Caco-2 (cell line): ENCODE results near the gene NFATC2. TPM values are rescaled to one million over a fixed set of nuclear protein-coding genes. Genes with fewer than 3 reads are reported as not detected.

Experiments used
- BruUV-seq: library from RNA; stranded (reverse); fragments of 400-500 nt; replicated peaks from 2 replicates; lab custom pipeline; 2021; lab: Mats Ljungman, UMichigan
- CTCF ChIA-PET: fragments of 300-600 bp; sonication (Branson Sonifier 250); formaldehyde crosslinking; loops from one replicate; lab custom pipeline; 2022; ENCODE audit warnings: antibody characterized with exemption; lab: Charles Lee
- POLR2A ChIA-PET: fragments of 300-600 bp; sonication (Branson Sonifier 250); formaldehyde crosslinking; loops from one replicate; lab custom pipeline; 2022; ENCODE audit warnings: antibody characterized with exemption; lab: Charles Lee
- DNase-seq, 2 experiments: peaks; one replicate each; pipeline versions ENCODE4 v3.0.0 to v3.0.0-alpha.2; 2020 to 2022
- H3K27me3 ChIP-seq: replicated peaks from 2 replicates; pipeline ENCODE4 v1.6.0; 2011; ENCODE audit warnings: low read length; ENCODE audit not compliant: control insufficient read depth, insufficient read depth
- H3K36me3 ChIP-seq: 2 replicates; pipeline ENCODE4 v1.5.1; 2011; ENCODE audit warnings: low read length; ENCODE audit not compliant: control insufficient read depth, insufficient read depth
- H3K4me1 ChIP-seq: fragments of 250-450 bp; sonication (Bioruptor Pico); 2 replicates; pipeline ENCODE4 v1.5.1; 2020; ENCODE audit warnings: mild to moderate bottlenecking
- H3K4me3 ChIP-seq: 2 replicates; pipeline ENCODE4 v1.5.1; 2011; ENCODE audit warnings: low read depth, mild to moderate bottlenecking, control low read depth, low read length
- H3K9me3 ChIP-seq: fragments of 250-450 bp; sonication (Bioruptor Pico); 2 replicates; pipeline ENCODE4 v1.5.1; 2020; ENCODE audit warnings: mild to moderate bottlenecking, moderate library complexity
- H3K27ac Mint-ChIP-seq: one replicate; pipeline ENCODE4 v1.8.0; 2022; ENCODE audit warnings: mixed read lengths; ENCODE audit not compliant: unreplicated experiment
- H3K27me3 Mint-ChIP-seq: one replicate; pipeline ENCODE4 v1.8.0; 2022; ENCODE audit warnings: mixed read lengths; ENCODE audit not compliant: insufficient read depth, unreplicated experiment
- H3K36me3 Mint-ChIP-seq: one replicate; pipeline ENCODE4 v1.8.0; 2022; ENCODE audit warnings: mild to moderate bottlenecking, mixed read lengths; ENCODE audit not compliant: insufficient read depth, unreplicated experiment
- H3K4me1 Mint-ChIP-seq: one replicate; pipeline ENCODE4 v1.8.0; 2022; ENCODE audit warnings: low read depth, mixed read lengths; ENCODE audit not compliant: unreplicated experiment
- H3K4me3 Mint-ChIP-seq: one replicate; pipeline ENCODE4 v1.8.0; 2022; ENCODE audit warnings: mild to moderate bottlenecking, moderate library complexity, mixed read lengths; ENCODE audit not compliant: unreplicated experiment
- H3K9me3 Mint-ChIP-seq: one replicate; pipeline ENCODE4 v1.8.0; 2022; ENCODE audit warnings: mixed read lengths; ENCODE audit not compliant: unreplicated experiment
- CTCF ChIP-seq, 2 experiments: fragments of 200-600 bp in 1 of 2; IDR thresholded peaks; 1 replicate in 1 of 2; 2 replicates in 1 of 2; pipeline versions ENCODE4 v1.5.1 to v1.8.0; 2011 to 2022; ENCODE audit warnings: antibody characterized with exemption in 1 of 2, control low read depth in 1 of 2, inconsistent platforms in 1 of 2, low read depth in 1 of 2, low read length in 1 of 2, mild to moderate bottlenecking in 1 of 2, moderate library complexity in 1 of 2; ENCODE audit not compliant: insufficient read depth in 1 of 2, severe bottlenecking in 1 of 2, unreplicated experiment in 1 of 2
- intact Hi-C: fragments of 100-400 bp; cut with micrococcal nuclease; formaldehyde crosslinking; loops from one replicate; pipeline ENCODE4 v1.10.0; 2022; ENCODE audit not compliant: unreplicated experiment
- total RNA-seq: library from RNA; stranded (reverse); gene quantifications from 2 replicates; pipeline ENCODE4 v1.2.3, GENCODE V29; 2022

NFATC2 gene
- total RNA-seq, 1 experiment from 2014 or later, result 20.8 TPM

DNA sequence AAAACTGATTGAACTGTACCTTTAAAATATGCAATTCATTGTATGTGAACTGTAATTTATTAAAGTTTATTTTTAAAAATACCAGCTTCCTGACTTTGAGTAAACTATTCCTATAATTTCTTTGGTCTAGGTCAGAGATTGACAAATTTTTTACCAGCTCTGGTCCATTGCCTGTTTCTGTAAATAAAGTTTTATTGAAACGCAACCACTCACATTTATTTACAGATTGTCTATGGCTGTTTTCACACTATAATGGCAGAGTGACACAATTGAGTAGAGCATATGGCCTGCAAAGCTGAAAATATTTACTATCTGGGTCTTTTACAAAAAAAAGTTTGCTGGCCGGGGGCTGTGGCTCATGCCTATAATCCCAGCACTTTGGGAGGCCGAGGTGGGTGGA is 33.0 kb upstream of the NFATC2 start:
- intact Hi-C loops, result no loop called here
- peaks cover 2% of the 10 kb centered on the region for H3K27me3 Mint-ChIP-seq
- H3K36me3 Mint-ChIP-seq, result no peaks in the 10 kb centered on the region
- Histone ChIP-seq H3K27me3 (no peaks in the 10 kb centered on the region), H3K4me1 (no peaks in the 10 kb centered on the region), H3K4me3 (no peak overlapping the region), H3K36me3 (no peaks in the 10 kb centered on the region), H3K9me3 (no peaks in the 10 kb centered on the region)
- H3K4me1 Mint-ChIP-seq, result no peaks in the 10 kb centered on the region
- no peak for DNase-seq
- no peak overlapping the region for H3K27ac Mint-ChIP-seq
- no peak for TF ChIP-seq CTCF (IDR thresholded peaks at IDR 0.05; ENCODE audit: insufficient read depth in 1 of 2, low read depth in 1 of 2, low read length in 1 of 2, severe bottlenecking in 1 of 2, unreplicated experiment in 1 of 2)
- no peak overlapping the region for H3K4me3 Mint-ChIP-seq
- no TSS peak for BruUV-seq
- no peaks in the 10 kb centered on the region for H3K9me3 Mint-ChIP-seq
- POLR2A ChIA-PET, result no interaction called here
- CTCF ChIA-PET, result interaction anchor here (0.7 kb wide), 1 partner anchor 11 kb away, joined by 4 read pairs; no protein-coding TSS in a partner anchor

- no peak for DNase-seq
- Mint-ChIP-seq H3K36me3 (no peaks in the 10 kb centered on the region), H3K4me3 (no peak overlapping the region), H3K9me3 (no peaks in the 10 kb centered on the region), H3K27ac (no peak overlapping the region), H3K27me3 (peaks cover 2% of the 10 kb centered on the region), H3K4me1 (no peaks in the 10 kb centered on the region)
- no peaks in the 10 kb centered on the region for H3K9me3 ChIP-seq
- POLR2A ChIA-PET, result no interaction called here
- intact Hi-C loops, result no loop called here
- no peak for TF ChIP-seq CTCF (IDR thresholded peaks at IDR 0.05; ENCODE audit: insufficient read depth in 1 of 2, low read depth in 1 of 2, low read length in 1 of 2, severe bottlenecking in 1 of 2, unreplicated experiment in 1 of 2)
- CTCF ChIA-PET, result no interaction called here
- H3K36me3 ChIP-seq, result no peaks in the 10 kb centered on the region
- no peaks in the 10 kb centered on the region for H3K27me3 ChIP-seq
- no peak overlapping the region for H3K4me3 ChIP-seq
- H3K4me1 ChIP-seq, result no peaks in the 10 kb centered on the region
- no TSS peak for BruUV-seq
Measured at GRCh38 chr20:51574248-51575033, 31.9 kb upstream of the NFATC2 start.

- Histone ChIP-seq H3K4me1 (no peaks in the 10 kb centered on the region), H3K4me3 (no peak overlapping the region), H3K27me3 (no peaks in the 10 kb centered on the region), H3K9me3 (no peaks in the 10 kb centered on the region; the same call in 1 of the 2 replicates), H3K36me3 (no peaks in the 10 kb centered on the region)
- ChIA-PET CTCF (interaction anchor here (0.7 to 1.1 kb wide), 2 partner anchors 21 to 218 kb away, joined by 3 to 4 read pairs; no protein-coding TSS in a partner anchor), POLR2A (no interaction called here)
- no peak for TF ChIP-seq CTCF (IDR thresholded peaks at IDR 0.05; ENCODE audit: insufficient read depth in 1 of 2, low read depth in 1 of 2, low read length in 1 of 2, severe bottlenecking in 1 of 2, unreplicated experiment in 1 of 2)
- Mint-ChIP-seq H3K4me1 (no peaks in the 10 kb centered on the region), H3K27me3 (peaks cover 4% of the 10 kb centered on the region), H3K27ac (no peak overlapping the region), H3K9me3 (peaks cover 3% of the 10 kb centered on the region), H3K36me3 (no peaks in the 10 kb centered on the region), H3K4me3 (no peak overlapping the region)
- no TSS peak for BruUV-seq
- intact Hi-C loops, result no loop called here
- no peak for DNase-seq
Measured at GRCh38 chr20:51573576-51574243, 31.2 kb upstream of the NFATC2 start.
